OCI-LY3 (cell line): ENCODE results near the gene DOCK1.

Source experiments
- EZH2phosphoT487 ChIP-seq: fragments of 200-600 bp; shearing (Covaris generic); IDR thresholded peaks from 2 replicates; pipeline ENCODE4 v1.6.1; 2018; ENCODE audit warnings: antibody characterized with exemption, mixed run types, low read depth
- TF ChIP-seq, protein P1 (sequence below): fragments of 200-600, 300-600 bp; sonication (generic); IDR thresholded peaks from 2 replicates; pipeline ENCODE4 v1.5.1; 2014; ENCODE audit warnings: antibody characterized with exemption, low read length, low read depth

GRCh38 chr10:127456122-127456521 lies 550.9 kb downstream of the DOCK1 start:
- TF ChIP-seq, protein P1, sequence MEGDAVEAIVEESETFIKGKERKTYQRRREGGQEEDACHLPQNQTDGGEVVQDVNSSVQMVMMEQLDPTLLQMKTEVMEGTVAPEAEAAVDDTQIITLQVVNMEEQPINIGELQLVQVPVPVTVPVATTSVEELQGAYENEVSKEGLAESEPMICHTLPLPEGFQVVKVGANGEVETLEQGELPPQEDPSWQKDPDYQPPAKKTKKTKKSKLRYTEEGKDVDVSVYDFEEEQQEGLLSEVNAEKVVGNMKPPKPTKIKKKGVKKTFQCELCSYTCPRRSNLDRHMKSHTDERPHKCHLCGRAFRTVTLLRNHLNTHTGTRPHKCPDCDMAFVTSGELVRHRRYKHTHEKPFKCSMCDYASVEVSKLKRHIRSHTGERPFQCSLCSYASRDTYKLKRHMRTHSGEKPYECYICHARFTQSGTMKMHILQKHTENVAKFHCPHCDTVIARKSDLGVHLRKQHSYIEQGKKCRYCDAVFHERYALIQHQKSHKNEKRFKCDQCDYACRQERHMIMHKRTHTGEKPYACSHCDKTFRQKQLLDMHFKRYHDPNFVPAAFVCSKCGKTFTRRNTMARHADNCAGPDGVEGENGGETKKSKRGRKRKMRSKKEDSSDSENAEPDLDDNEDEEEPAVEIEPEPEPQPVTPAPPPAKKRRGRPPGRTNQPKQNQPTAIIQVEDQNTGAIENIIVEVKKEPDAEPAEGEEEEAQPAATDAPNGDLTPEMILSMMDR, result no peak
- TF ChIP-seq EZH2phosphoT487, result no peak
